Parathyroid adenoma (tissue), 2 donors: ENCODE measurements around the gene PRR19.

ENCODE experiments used
- H2AFZ ChIP-seq: fragments of 300-600 bp; sonication (generic); one replicate; pipeline ENCODE4 v1.7.0; 2017; ENCODE audit warnings: antibody characterized with exemption, mild to moderate bottlenecking
- H3K27ac ChIP-seq: fragments of 300-600 bp; sonication (generic); one replicate; pipeline ENCODE4 v1.7.0; 2017
- H3K27me3 ChIP-seq: fragments of 300-600 bp; sonication (generic); one replicate; pipeline ENCODE4 v1.7.0; 2017; ENCODE audit warnings: low read length; ENCODE audit not compliant: control insufficient read depth, insufficient read depth
- H3K36me3 ChIP-seq: fragments of 300-600 bp; sonication (generic); one replicate; pipeline ENCODE4 v1.7.0; 2017; ENCODE audit warnings: low read length; ENCODE audit not compliant: control insufficient read depth, insufficient read depth
- H3K4me1 ChIP-seq: fragments of 300-600 bp; sonication (generic); one replicate; pipeline ENCODE4 v1.7.0; 2017; ENCODE audit warnings: control low read depth
- H3K4me2 ChIP-seq: fragments of 300-600 bp; sonication (generic); one replicate; pipeline ENCODE4 v1.7.0; 2017; ENCODE audit warnings: low read length
- H3K4me3 ChIP-seq: fragments of 300-600 bp; sonication (generic); one replicate; pipeline ENCODE4 v1.7.0; 2017; ENCODE audit warnings: low read depth, low read length
- H3K79me2 ChIP-seq: fragments of 300-600 bp; sonication (generic); one replicate; pipeline ENCODE4 v1.7.0; 2017; ENCODE audit warnings: control low read depth
- H3K9ac ChIP-seq: fragments of 300-600 bp; sonication (generic); one replicate; pipeline ENCODE4 v1.7.0; 2017; ENCODE audit warnings: mild to moderate bottlenecking
- H3K9me3 ChIP-seq: fragments of 300-600 bp; sonication (generic); one replicate; pipeline ENCODE4 v1.7.0; 2017; ENCODE audit warnings: low read length; ENCODE audit not compliant: control insufficient read depth
- CTCF ChIP-seq: fragments of 300-600 bp; sonication (generic); IDR thresholded peaks from one replicate; pipeline ENCODE4 v1.7.0; 2017; ENCODE audit warnings: antibody characterized with exemption, mild to moderate bottlenecking
- donor health status: primary hyperparathyroidism.

Gene PRR19

GRCh38 chr19:42323852-42324654, 22.1 kb downstream of the PRR19 start:
- Histone ChIP-seq H3K79me2 (peaks cover 6% of the 10 kb centered on the region), H3K4me2 (peak overlapping the region; percentile 11), H3K4me3 (no peak overlapping the region), H3K27me3 (no peaks in the 10 kb centered on the region), H3K4me1 (peaks cover 3% of the 10 kb centered on the region), H3K9ac (no peak overlapping the region), H3K9me3 (no peaks in the 10 kb centered on the region), H3K27ac (no peak overlapping the region), H2AFZ (peak overlapping the region; percentile 72), H3K36me3 (no peaks in the 10 kb centered on the region)
- TF ChIP-seq CTCF = no peak

GRCh38 chr19:42324655-42325307, 22.8 kb downstream of the PRR19 start:
- H3K27me3 ChIP-seq = no peaks in the 10 kb centered on the region
- H3K4me3 ChIP-seq = peak overlapping the region; percentile 92
- peaks cover 3% of the 10 kb centered on the region for H3K4me1 ChIP-seq
- peak overlapping the region; percentile 44 for H3K4me2 ChIP-seq
- no peaks in the 10 kb centered on the region for H3K36me3 ChIP-seq
- no peak for TF ChIP-seq CTCF
- peak overlapping the region; percentile 72 for H2AFZ ChIP-seq
- peaks cover 6% of the 10 kb centered on the region for H3K79me2 ChIP-seq
- H3K9ac ChIP-seq = no peak overlapping the region
- peak overlapping the region; percentile 40 for H3K27ac ChIP-seq
- no peaks in the 10 kb centered on the region for H3K9me3 ChIP-seq

- H3K27ac ChIP-seq = peak within 1 kb of the TSS; percentile 40
- H3K4me1 ChIP-seq = peaks cover 3% of the 10 kb centered on the region
- peak; percentile 91 for TF ChIP-seq CTCF
Observed at GRCh38 chr19:42325308-42325895, 23.5 kb downstream of the PRR19 start, which contains the start of gene MEGF8. TSS of gene MEGF8 (plus strand) at chr19:42325635. CDS start at chr19:42326244, 609 bp downstream.

GRCh38 chr19:42325896-42326771, 24.2 kb downstream of the PRR19 start:
- peak overlapping the region; percentile 40 for H3K27ac ChIP-seq
- peaks cover 3% of the 10 kb centered on the region for H3K4me1 ChIP-seq
- H3K4me2 ChIP-seq = peak overlapping the region; percentile 82
- H3K36me3 ChIP-seq = no peaks in the 10 kb centered on the region
- peak overlapping the region; percentile 22 for H3K9ac ChIP-seq
- no peaks in the 10 kb centered on the region for H3K27me3 ChIP-seq
- TF ChIP-seq CTCF = peak; percentile 6
- peak overlapping the region; percentile 92 for H3K4me3 ChIP-seq
- no peaks in the 10 kb centered on the region for H3K9me3 ChIP-seq
- H3K79me2 ChIP-seq = peaks cover 6% of the 10 kb centered on the region
- H2AFZ ChIP-seq = peak overlapping the region; percentile 77

More at GRCh38 chr19:42325308-42325895, 23.5 kb downstream of the PRR19 start, which contains the start of gene MEGF8:
- Histone ChIP-seq H3K36me3 (no peaks in the 10 kb centered on the region), H3K9me3 (no peaks in the 10 kb centered on the region), H3K4me2 (peak within 1 kb of the TSS; percentile 82), H2AFZ (peak within 1 kb of the TSS; percentile 77), H3K9ac (peak within 1 kb of the TSS; percentile 22), H3K27me3 (no peaks in the 10 kb centered on the region), H3K79me2 (peaks cover 6% of the 10 kb centered on the region), H3K4me3 (peak within 1 kb of the TSS; percentile 92)
